Hypothalamus (tissue), 51 donors: Measurements from ENCODE around the gene P2RX6.
"Not testable (repeated sequence)": the region's sequence is repeated elsewhere in the genome, so short reads cannot be mapped to it uniquely, and the experiment has no call there.

Experiments
- DNase-seq, 51 donors: peaks; one replicate each; lab custom pipeline; 2025; lab: John Stamatoyannopoulos, UW

The P2RX6 gene

GRCh38 chr22:21030032-21030431 is 15.1 kb downstream of the P2RX6 start:
- DNase-seq = no peak

DNA sequence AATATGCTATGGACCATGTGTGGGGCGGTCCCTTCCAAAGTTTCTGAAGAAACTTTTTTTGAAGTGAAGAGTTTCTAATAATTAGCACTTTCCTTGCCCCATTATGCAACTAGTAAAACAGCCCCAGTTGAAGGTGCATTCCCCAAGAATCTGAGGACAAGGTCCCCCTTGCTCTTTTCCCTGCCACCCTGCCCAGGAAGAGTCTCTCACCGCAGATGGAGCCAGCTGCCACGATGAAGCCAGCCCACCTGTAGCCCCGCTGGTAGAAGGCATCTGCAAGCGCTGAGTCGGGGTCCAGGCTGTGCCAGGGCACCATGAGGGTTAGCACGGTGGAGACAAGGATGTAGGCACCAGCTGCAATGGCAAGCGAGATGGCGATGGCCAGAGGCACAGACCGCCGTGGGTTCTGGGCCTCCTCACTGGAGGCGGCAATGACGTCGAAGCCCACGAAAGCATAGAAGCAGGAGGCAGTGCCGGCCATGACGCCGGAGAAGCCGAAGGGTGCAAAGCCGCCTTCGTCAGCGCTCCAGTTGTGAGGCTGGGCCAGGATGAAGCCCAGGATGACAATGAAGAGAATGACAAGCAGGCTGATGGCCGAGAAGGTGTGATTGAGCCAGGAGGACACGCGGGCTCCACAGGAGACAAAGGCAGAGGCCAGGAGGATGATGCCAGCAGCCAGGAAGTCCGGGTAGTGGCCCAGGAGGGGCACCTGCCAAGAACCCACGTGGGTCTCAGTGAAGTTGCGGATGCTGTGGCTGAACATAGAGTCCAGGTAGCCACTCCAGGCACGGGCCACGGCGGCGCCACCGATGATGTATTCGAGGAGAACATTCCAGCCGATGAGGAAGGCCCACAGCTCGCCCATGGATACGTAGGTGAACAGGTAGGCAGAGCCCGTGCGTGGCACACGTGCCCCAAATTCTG is 15.9 kb downstream of the P2RX6 start:
- DNase-seq = no peak

- no peak for DNase-seq
Observed at GRCh38 chr22:21031545-21032036, 16.6 kb downstream of the P2RX6 start.

- peak in 8 of 51 donors; percentile 9 to 34 (median 16) for DNase-seq
Observed at GRCh38 chr22:21032037-21032867, 17.3 kb downstream of the P2RX6 start, which contains the start of gene SLC7A4. Gene SLC7A4, minus strand, starts transcription at chr22:21032561. Its CDS starts 749 bp downstream, at chr22:21031812.

DNA sequence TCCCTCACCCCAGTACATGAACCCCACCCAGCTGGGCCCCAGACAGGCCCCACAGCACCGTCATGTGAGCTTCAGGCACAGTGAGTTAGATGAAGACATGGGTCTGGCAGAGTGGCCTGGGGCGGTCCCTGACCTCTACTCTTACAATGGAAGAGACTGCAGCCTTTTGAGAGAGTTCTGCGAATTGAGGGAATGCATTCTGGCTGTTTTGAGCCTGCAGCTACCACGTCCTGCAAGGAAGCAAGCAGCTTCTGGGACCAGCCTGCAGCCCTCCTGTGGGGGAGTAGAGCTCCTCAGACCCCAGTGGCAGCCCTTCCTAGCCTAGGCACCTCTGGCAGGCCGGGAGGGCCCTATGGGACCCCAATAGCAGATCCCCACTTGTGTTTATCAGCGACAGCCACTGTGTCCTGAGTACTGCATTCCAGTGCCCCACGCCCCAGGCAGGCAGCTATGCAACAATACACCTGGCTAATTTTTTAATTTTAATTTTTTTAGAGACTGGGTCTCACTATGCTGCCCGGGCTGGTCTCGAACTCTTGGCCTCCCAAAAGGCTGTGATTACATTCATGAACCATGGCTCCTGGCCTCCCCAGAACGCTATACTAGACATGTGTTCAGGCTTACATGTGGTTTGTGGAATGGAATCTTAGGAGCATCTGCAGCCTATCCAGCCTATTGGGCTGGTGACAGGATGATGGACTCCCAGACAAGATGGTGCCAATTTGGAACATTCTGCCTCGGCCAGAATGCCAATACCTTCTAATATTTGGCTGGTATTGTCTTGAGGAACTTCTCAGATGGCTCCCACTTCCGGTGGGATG is 18.1 kb downstream of the P2RX6 start:
- DNase-seq = no peak

GRCh38 chr22:21033895-21034294 is 18.9 kb downstream of the P2RX6 start:
- DNase-seq = no peak

DNA sequence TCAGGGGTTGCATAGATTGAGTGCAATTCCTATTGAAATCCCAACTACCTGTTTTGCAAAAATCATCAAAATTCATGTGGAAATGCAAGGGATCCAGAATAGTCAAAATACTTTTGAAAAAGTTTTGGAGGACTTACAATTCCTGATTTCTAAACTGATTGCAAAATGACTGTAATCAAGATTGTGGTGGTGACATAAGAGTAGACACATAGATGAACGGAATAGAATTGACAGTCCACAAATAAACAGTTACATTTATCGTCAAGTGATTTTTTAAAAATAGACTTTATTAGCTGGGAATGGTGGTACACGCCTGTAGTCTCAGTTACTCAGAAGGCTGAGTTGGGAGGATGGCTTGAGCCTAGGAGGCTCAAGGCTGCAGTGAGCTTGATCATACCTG is 20.0 kb downstream of the P2RX6 start:
- no peak for DNase-seq

- no peak for DNase-seq
Observed at GRCh38 chr22:21038405-21038804, 23.4 kb downstream of the P2RX6 start.

DNA sequence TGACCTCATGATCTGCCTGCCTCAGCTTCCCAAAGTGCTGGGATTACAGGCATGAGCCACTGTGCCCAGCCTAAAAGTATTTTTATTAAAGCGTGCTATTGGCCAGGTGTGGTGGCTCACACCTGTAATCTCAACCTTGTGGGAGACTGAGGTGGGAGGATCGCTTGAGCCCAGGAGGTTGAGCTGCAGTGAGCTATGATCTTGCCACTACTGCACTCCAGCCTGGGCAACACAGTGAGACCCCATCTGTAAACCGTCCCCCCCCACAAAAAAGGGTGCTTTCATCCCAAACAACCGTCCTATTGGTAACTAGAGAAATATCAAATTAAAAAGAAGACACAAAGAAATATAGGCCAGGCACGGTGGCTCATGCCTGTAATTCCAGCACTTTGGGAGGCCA is 24.2 kb downstream of the P2RX6 start:
- not testable (repeated sequence) for DNase-seq

GRCh38 chr22:21041937-21042336 is 27.0 kb downstream of the P2RX6 start:
- no peak for DNase-seq

DNA sequence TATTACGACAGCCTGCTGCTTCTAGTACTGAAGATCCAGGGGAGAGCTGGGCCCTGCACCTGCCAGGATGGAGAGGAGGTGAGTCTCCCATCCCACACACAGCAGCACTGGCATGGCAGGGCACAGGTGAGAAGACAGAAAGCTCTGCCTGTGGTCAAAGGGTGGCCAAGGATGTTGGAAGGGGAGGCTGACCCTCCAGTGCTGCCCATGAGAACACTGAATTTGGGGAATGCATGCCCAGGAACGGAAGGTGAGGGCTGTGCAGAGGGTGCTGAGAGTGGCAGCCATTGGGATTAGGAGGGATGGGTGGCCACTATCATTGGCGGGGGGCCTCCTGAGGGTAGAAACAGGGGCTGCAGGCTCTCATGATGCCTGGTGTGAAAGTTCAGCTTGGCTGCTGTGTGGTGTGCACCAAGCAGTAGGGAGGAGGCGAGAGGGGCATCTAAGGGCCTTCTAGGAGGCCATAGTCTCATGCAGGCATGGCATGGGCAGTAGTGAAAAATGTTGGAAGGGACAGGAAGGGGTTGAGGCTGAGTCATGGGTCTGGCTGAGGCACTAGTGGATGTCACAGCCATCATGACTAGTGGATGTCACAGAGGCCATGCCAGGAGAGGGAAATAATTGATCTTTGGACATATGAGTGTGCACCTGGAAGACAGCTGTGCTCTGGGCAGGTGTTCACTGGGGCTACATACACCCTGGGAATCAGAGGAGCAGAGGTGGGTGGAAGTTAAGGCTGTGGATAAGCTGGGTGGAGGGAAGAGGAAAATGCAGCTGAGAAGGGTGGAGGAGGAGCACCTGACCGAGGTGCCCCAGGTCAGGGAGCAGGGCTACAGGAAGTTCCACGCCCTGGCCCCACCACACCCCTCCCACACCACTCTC is 28.3 kb downstream of the P2RX6 start:
- DNase-seq = no peak

DNA sequence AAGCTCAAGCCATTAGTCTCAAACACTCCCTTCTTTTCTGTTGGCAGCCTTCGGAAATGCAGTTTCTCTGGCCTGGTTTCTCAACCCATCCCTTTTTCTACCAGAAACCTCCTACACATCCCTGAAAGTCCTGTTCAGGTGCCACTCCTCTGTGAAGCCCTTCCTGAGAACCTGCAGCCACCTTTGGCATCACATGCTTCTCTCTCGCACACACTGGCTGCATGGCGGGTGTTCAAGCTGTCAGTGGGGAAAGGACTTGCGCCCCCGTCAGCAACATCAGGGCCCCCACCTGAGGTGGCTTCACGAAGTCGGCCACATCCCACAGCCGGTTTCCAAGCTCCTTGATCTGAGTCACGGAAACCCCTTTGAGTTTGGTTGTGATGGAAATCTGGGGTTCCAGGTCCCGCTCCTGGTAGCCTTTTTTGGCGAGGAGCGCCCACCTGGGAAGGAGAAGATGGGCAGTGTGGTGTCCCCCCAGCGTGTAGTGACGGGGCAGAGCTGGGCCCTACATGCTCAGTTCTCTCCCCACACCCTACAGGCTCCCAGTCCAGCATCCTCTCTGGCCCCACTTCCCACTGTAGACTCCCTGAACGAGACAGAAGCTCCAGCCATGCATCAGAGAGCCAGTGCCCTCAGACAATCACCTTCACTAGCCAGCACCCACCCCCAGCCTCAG is 29.0 kb downstream of the P2RX6 start:
- DNase-seq = no peak

DNA sequence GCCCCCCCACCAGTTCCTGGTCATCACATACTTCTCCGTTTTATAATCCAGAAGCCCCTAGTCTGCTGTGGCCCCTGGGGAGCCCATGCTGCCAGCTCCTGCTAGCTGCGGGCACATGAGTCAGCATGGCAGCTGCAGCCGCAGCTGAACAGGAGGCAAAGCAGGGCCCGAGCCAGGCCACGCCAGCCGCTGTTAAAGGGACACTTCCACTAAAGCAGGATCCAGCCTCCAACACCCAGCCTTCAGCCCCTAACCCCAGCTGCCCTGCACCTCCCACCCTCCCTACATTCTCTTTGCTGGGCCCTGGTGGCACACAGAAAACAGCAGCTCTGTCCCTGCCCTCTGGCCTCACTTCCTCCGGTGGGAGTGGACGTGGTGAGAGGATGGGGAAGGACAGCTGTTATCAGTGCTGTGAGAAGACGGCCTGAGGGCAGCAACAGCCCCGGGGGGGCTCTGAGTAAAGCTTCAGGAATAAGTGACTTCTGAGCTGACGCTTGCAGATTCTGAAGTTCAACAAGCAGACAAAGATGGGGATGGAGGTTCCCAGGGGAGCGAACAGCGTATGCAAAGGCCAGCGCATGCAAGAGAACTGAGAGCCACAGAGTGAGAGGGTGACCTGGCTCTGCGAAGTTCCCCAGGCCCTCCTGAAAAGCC is 30.1 kb downstream of the P2RX6 start:
- DNase-seq = peak in 13 of 51 donors; percentile 8 to 54 (median 18)

DNA sequence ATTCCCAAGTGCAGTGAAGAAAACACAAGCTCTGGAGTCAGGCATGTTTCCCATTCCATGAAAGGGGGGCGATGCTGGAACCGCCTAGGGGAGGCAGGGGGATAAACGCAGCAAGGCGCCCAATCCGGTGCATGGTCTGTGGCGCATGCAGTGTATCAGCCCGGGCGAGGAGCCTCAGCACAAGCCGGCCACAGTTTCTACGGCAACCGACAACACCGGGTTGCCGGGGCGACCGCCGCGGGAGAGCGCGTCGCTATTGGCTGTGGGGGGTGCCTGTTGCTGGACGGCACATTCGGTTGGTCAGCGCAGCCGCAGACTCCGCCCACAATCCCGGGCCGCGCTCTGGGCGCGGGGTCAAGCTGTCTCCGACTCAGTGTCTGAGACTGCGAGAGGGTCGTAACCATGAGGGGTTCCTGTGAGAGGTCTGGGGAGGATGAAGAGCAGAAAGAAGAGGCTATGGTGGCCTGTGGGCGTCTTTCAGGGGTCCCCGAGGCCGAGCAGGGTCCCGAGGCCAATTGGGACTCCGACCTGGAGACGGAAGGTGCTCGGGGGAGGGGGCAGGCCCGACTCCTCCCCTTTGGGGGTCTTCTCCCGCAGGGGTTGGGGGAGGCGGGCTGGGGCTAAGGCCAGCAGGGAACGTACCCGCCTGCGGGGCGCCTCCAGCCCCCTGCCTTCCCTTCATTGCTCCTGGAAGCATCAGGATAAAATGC is 30.8 kb downstream of the P2RX6 start, which contains the start of gene LRRC74B:
TSS of gene LRRC74B (plus strand) at position 362 of the 710 bp plus-strand sequence. CDS start at position 403, 41 bp downstream.
- peak; percentile 32 to 91 (median 80) for DNase-seq

DNA sequence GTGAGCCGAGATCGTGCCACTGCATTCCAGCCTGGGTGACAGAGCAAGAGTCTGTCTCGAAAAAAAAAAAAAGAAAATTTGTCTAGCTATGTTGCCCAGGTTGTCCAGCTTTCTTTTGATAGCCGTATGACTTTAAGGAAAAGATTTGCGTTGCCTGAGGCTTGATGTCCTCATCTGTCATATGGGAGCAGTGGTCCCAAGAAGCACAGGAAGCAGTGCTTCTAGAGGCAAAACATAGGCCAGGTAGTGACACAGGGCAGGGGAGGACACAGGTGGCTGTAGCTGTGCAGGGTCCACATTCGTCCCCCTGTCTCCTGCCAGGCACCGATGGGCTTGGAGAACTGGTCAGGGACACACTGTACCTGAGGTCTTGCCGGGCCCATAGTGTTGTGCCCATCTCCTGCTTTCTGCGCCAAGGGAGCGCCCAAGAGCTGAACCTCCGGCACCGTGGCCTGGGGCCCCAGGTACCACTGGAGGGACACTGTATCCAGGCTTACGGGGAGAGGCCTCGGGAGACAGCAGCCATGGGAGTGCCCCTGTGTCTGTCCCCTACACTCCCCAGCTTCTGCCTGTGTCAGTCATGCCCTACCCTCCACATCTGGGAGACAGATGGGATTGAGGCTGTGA is 32.2 kb downstream of the P2RX6 start:
- DNase-seq = no peak

- DNase-seq = no peak
Observed at GRCh38 chr22:21047730-21048129, 32.8 kb downstream of the P2RX6 start.

DNA sequence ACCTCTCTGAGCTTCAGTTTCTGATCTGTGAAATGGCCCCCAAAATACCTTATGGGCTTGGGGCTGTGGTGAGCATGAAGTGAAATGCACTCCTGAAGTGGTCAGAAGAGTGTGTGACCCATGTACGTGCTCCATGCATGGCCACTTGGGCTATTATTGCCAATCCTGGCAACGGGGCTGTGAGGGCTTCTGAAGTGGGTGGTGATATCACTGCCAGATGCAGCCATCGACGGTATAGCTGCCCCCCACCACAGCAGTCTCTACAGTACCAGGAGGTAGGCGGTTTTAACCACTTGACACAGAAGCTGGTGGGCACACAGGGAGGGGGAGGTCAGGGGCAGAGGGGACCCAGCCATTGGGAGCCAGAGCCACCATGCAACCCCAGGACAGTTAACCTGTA is 33.5 kb downstream of the P2RX6 start:
- not testable (repeated sequence) for DNase-seq
